ENCODE results near the gene SAMD4A.
A peak's percentile ranks its signal among the peaks of the same experiment; 100 is the strongest.

The SAMD4A gene

DNA sequence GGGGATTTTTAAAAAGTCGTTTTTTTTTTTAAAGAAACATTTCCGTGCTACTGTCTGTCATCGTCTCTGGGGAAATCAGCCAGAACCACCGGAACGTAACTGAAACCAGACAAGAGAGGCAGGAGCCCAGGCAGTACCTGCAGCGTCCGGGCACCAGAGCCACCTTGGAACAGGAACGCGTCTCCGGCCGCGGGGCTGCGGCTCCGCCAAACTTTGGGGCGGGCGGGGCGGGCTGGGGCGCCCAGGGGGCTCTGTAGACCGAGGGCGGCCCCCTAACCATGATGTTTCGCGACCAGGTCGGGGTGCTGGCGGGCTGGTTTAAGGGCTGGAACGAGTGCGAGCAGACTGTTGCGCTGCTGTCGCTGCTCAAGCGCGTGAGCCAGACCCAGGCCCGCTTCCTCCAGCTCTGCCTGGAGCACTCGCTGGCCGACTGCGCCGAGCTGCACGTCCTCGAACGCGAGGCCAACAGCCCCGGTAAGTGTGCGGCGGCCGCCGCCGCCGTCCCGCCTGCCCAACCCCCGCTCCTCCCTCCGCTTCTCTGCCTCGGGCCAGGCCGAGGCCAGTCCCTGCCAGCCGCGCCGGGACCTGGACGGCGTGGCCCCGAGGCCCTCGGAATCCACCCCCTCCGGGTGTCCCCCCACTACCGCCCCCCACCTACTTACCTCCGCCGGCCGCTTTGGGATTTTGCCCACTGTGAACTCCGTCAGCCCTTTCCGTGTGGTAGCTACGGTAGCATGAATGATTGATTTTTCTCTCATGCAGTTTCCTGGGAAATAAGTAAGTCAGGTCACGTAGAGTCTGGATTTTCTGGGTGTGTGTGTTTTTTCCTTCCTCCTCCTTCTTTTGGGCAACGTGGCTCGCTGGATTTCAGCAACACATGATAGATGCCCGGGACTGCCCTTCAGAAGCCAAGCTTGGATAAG is 972 bp downstream of the SAMD4A start:
- peak; percentile 47 for DNase-seq

DNA sequence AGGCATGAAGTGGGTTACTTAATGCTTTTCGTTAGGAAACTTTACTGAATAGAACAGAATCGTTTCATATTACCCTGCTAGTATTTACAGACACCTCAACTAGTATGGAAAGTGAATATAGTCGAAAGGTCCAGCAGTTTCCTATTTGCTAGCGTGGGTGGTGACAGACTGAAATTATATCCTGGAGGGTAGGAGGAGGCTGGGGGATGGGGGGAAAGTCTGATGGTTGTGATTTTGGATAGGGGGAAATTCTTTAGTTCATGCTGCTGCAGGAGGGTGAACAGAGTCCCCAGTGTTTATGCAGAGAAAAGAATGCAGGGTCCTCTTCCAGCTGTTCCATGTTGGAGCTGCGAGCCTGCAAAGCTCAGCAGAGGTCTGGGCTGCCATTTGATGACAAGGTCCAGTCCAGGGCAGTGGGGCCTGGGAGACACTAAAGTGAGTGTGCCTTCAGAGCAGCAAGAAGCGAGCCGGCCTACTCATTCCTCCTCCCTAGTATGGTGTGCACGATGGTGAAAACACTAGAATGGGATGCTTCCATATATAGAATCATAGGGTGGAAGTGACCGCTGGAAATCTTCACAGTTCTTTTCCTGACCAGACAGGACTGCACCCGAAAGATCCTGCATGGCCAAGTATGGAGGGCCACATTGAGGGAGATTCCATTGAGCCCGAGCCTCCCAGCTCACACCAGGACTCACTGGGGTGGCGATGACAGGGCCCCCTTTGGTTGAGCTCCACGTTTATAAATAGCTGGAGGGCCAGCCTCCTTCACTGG is 2.1 kb downstream of the SAMD4A start:
- DNase-seq, result no peak

DNA sequence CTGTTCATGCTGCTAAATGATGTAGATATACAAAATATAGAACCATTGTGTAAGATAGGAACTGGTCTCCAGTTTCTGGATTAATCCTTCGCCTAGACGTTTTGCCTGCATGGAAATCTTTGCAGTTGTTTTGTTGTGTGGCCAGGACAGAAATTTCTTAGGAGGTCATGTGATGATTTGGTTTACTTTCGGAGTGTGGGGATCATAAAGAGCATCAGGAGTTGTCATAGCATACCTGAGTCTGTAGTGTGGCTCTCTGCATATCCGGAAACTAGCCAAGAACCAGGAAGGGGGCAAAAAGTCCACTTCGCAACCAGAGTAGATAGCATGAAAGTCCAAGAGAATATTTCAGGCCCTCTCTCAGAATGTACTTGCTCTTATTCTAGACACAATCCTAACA is 3.1 kb downstream of the SAMD4A start:
- no peak for DNase-seq

DNA sequence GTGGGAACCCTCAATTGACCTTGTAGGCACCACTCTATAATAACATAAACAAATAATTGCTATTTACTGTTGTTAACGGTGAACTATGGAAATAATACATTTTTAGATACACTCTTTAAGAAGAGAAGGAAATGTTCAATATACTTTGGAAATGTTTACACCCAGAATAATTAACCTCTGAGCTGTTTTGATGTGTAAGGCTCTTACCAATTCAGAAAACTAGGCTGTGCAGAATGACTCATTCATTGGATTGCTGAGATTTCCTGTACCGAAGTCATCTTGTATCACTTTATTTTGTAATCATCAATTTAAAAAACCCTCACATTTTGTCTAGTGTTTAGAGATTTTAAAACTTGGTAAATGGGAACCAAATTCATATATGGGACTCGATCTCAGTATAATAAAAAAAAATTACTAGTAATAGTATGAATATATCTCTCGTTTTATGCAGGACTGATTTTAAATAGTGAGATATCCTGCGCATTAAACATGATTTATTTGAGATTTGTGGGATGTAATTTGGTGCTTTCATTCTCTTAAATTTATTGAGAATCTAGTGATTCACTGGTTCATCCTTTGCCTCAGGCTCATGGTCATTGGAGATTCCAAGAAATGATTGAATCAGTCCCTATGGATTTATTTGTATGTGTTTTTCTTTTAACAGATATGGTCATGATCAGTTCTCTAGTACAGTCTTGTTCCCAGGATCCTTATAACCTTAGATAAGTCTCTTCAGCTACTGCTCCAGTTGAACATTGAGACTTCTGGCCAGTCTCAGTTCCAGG is 3.9 kb downstream of the SAMD4A start:
- no peak for DNase-seq

DNA sequence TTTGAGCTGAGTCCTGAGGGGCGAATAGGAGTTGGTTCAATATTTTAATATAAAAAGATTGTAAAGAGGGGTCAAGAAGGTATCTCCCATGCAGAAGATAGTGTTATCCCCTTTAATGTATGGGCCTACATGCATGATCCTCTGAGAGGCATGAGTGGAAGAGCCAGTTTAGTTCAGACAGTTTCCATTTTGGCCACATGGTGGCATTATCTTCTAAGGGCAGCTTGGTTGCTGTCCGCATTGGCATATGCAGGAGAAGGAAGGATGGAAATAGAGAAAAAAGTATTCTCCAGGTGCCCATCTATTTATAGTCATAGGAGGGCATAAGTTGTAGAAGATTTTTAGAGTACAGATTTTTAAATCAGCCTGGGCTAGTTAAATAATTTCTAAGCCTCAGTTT is 5.4 kb downstream of the SAMD4A start:
- no peak for DNase-seq

DNA sequence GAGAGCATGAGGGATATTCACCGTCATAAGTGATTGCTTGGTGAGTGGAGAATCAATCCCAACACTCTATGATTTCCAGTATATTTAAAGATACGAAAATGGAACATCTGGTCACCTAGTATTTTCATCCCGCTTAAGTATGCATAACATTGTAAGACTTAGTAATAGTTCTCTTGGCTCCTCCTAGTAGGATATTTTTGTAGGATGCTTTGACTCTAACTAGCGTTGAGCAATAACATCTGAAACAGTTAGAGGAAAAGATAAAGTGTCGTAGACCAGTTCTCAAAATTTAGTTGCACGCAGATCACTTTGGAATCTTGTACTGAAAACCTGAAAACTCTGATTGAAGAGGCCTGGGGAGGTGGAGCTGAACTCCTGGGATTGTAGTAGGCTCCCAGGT is 7.6 kb downstream of the SAMD4A start:
- no peak for DNase-seq

DNA sequence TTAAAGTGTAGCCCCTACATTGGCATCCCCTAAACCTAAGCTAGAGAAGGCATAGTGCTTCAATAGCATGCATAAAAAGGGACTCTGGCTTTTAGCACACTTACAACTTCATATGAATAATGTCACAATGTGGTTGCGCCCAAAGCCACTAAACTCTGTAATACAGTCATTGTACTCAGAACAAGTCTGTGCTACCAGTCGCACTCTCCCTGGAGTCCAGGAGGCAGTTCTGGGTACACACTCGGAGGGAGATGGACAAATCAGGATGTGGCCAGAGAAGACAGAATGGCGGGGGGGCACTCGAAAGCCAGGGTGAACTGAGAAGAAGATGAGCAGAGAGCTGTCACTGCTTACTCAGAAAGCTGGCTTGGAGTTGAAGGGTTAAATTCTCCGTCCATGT is 10.6 kb downstream of the SAMD4A start:
- DNase-seq, result no peak

DNA sequence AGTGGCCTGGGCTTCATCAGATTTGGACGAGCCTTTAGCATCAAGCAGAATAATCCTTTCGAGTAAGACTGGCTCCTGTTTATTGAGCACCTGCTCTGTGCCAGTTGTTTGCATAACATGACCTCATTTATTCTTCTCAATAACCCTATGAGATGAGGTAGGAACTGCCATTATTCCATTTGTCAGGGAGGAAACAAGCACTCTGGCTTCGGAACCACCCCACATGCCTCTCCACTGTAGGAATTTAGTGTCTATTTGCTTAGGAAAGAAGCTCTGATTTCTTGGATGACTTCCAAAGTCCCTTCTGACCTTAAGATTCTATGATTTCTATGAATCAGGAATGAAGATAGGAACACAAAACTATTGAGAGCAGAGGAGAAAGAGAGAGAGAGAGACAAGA is 11.0 kb downstream of the SAMD4A start:
- no peak for DNase-seq

DNA sequence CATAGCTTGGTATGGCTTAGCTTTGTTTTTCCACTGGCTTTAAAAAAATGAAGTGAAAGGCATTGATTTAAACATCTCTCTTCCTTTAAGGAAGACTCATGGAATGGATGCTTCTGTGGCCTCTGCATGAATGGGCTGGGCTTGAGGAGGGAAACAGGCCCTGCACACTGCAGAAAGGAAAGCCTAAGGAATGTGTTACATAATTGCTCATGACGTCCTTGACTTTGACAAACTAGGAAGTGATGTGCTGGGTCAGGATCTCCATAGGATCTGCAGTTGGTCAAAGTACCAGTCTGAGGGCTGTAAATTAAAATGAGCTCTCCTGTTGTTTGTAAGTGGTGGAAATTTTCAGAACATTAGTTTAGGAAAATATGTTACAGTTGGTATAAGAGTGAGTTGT is 12.7 kb downstream of the SAMD4A start:
- no peak for DNase-seq

DNA sequence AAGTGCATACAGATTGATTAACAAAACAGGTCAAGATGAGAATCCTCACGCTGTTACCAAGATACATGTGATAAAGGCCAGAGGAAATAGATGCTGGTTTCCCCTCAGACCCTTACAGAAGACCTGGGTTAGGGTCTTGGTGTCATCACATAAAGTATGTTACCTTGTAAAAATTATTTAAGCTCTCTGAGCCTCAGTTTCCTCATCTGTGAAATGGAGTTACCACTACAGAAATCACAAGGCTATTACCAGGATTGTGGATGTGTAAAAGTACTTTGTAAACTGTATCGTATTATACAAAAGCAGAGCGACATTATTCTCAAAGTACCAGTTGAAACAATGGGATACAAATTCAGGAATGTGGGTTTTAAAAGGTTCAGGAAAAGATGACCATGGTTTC is 14.0 kb downstream of the SAMD4A start:
- no peak for DNase-seq

DNA sequence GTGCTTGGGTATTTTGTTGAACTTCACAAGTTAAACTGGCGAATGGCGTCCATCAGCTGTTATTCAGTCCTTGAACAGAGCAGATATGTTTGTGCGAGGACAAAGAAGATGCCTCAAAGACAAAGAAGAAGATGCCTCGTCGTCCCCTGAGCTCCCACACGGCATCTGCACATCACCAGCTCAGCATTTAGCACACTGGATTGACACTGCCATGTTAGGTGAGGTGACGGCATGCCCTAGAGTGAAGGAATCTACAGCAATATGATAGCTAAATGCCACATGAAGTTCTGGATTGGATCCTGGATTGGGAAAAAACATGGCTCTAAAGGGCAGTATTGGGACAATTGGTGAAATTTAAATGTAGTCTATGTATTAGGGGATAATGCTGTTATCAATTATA is 15.4 kb downstream of the SAMD4A start:
- no peak for DNase-seq

DNA sequence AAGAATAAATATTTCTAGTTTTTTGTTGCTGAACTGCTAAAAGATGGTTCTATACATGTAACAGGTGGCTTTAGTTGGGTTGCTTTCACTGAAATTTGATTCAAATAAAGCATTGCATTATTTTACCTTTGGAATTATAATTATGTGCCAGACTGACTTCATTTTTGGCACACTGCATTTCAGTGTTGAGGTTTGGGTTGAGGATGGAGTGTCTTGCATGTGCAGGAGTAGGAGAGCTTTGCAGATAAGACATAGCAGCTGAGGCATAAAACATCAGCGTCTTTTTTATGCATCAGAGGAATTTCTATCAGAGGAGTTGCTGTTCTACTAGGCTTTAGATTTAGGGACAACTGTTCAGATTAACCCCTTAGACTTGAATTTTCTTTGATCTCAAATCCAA is 17.2 kb downstream of the SAMD4A start:
- DNase-seq, result no peak

DNA sequence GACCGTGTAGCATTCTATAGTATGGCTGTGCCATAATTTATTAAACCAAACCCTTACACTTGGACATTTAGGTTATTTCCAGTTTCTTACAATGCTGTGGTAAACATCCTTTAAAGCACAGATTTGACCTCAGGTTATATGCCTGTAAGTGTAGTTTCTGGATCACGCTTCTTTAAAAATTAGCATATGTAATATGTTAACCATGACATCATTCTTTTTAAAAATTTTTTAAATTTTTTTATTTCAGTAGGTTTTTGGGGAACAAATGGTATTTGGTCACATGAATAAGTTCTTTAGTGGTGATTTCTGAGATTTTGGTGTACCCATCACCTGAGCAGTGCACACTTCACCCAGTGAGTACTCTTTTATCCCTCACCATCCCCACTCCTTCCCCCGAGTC is 18.3 kb downstream of the SAMD4A start:
- DNase-seq, result no peak

DNA sequence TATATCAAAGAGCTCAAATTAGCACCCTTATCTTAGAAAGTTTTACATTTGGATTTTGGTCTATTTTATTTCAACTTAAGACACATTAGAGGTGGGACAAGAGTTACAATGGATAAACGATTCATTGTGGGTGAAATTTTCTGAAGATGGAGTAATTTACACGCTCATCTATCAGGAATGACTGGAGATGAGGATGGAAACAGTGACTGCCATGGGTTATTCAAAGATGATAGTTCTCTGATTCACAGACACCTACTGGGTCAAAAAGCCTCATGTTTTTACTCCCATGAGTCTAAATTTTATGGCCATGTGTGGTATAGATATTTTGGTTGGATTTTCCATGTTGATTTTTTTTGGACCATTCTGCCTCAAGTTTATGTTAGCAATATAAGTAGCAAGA is 22.1 kb downstream of the SAMD4A start:
- DNase-seq, result no peak

DNA sequence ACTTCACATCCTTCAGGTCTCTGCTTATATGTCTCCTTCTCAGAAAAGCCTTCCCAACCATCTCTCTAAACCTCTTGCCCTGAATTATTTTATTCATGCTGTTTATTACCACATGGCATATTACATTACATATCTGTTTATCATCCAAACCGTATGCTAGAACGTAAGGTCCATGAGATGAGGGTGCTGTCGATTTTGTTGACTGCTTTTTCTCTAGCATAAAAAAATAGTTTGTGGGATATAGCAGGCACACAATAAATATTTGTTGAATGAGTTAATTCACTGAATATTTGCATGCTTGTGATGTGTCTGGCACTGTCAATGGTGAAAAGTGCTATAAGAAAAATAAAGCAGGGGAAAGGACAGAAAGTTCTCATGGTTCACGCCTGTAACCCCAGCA is 22.9 kb downstream of the SAMD4A start:
- no peak for DNase-seq

DNA sequence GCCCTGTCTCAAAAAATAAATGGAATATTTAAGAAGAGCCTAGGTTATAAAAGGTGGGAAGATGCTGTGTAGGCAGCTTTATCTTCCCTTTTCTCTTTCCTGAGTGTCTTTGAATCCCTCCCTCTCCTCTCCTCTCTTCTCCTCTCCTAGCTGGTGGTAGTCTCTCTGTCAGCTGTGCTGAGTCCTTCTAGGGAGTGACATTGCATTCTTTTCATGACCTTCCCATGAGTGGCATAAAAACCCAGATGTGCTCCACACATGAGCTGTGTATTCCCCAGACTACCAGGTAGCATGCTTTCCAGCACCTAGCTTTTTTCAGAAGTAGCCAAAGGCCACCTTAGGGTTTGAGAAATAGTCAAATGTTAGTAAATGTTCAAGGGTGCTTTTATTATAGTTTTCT is 23.6 kb downstream of the SAMD4A start:
- DNase-seq, result no peak

DNA sequence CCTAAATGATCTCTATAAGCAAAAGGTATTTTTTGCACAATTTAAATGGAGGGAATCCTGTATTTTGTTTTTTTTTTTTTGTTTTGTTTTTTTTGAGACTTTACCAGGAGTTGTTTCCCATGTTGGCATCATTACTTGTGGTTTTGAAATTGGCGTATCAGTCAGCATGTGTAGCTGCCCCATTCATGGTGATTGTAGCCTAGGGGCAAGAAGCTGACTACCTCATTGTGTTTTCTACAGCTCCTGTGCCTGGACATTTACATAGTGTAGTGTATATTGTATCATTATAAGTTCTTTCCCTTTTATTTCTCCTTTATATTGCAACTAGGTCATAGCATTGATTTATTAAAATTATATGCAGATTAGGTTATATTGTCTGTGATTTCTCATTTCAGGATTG is 24.5 kb downstream of the SAMD4A start:
- no peak for DNase-seq

DNA sequence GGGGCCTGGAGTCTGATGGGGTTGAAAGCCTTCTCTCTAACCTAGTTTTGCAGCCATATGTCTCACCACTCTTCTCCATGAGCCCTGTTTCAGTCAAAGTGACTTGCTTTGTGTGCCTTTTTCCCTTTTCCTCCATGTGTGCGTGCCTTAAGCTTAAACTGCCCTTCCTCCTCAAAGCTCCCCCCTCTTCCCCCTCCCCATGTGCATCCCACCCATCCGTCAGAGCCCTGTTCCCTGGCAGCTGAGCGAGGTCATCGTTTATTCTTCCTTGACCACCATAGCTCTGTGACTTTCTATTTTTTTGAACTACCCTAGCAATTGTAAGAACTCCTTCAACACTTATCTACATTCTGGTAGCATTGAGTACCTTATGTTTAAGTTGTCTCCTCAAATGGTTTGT is 24.9 kb downstream of the SAMD4A start:
- no peak for DNase-seq

DNA sequence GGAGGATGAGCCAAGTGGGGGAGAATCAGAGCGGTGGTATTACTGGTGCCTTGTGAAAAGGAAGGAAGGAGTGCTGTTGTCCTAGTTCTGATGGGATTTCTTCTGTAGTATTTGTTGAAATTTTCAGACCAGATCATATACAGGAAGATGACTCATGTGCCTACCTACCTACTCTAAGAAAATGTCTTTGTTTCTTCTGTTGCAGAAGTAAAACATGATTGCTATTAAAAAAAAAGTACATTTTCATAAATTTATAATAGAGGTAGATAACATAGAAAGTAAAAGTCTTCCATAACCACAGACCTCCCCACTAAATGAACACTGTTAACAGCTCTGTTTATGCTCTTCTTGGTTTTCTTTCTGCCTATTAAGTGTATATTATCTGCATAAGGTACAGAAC is 26.9 kb downstream of the SAMD4A start:
- DNase-seq, result no peak

DNA sequence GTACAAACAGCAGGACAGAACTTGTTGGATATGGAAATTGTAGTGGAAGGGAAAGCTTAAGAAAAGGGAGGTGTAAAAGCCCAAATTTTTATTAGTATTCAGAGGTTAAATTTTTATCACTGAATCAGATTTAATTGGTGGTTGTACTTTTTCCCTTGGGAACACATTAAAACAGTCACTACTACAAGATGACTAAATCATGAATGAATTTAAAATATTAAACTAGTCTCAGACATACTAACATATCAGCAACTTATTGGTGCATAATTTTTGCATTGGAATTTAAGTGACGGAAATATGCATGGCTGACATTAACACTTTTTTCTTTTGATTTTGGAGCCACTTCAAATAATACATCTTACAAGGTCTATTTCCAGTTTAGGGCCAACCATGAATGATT is 27.6 kb downstream of the SAMD4A start:
- DNase-seq, result no peak

DNA sequence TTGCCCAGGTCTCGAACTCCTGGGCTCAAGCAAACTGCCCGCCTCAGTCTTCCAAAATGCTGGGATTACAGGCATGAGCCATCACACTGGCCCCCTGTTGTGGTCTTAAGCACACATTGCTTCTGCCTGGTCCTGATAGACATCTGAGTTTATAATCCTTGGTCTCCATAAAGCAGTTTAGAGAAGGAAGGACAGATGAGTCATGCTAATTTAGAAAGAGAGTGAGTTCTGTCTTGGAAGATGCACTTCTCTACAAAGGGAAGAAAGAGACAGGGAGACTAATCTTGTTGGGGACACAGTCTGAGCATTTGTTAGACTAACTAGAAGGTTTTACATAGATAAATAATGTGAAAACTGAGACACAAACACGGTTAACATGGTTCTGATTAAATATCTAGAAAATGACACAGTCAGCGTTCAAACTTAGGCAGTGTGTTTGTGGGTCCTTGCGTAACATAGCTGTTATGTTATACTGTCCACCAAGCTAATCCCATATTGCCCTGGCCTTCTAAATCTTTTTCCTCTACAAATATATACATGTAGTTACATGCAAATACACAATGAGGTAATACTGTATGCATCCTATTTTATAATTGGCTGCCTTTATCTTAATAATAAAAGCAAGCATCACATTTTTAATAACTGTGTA is 31.0 kb downstream of the SAMD4A start:
- DNase-seq, result no peak

DNA sequence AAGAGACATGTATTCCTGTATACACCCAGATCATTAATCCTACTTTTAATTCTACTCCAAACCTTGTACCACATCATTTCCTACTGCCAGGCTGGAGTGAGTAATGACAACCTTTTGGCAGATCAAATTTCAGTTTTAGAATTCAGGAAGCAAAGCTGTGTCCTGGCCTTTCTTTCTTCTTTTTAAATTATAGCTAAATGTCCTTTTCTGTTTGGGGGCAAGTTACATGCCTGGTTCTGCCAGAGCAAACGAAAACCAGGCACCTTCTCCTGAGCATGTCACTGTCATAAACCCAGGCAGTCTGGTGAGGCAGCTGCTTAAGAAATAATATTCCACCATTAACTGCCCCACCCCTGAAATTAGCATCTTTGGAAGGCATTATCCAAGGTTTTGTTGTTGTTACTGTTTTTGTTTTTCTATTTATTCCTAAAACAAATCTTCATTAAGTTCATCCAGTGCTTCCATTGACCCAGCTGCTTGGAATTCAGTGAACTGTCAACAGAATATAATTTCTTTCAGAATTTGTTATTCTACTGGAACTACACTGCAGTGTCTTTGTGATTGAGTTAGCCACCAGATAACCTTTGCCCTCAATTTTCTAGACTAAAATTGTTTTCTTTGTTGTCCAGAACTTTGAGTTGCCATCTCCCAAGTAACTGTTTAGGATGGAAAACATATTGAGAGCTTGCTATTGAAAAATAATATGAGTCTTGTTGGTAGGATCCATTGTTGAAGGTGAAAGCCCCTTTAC is 33.2 kb downstream of the SAMD4A start:
- DNase-seq, result no peak
